IgD-negative memory B cell (primary cell): ENCODE measurements around the gene NALCN. TPM values are rescaled to one million over a fixed set of nuclear protein-coding genes. Genes with fewer than 3 reads are reported as not detected.

Experiments
- H3K27ac Mint-ChIP-seq, 3 donors: one replicate each; pipeline ENCODE4 v1.8.0; 2020 to 2022; ENCODE audit warnings: mild to moderate bottlenecking in 3 of 3, mixed read lengths in 3 of 3, moderate library complexity in 1 of 3
- H3K27me3 Mint-ChIP-seq: one replicate; pipeline ENCODE4 v1.8.0; 2021; ENCODE audit warnings: mixed read lengths
- H3K36me3 Mint-ChIP-seq: one replicate; pipeline ENCODE4 v1.8.0; 2020; ENCODE audit warnings: mild to moderate bottlenecking, mixed read lengths
- H3K4me1 Mint-ChIP-seq, 3 donors: one replicate each; pipeline ENCODE4 v1.8.0; 2020 to 2022; ENCODE audit warnings: mixed read lengths in 3 of 3, mild to moderate bottlenecking in 1 of 3
- H3K4me3 Mint-ChIP-seq, 4 donors: one replicate each; pipeline ENCODE4 v1.8.0; 2020 to 2022; ENCODE audit warnings: mild to moderate bottlenecking in 4 of 4, mixed read lengths in 4 of 4, moderate library complexity in 3 of 4
- H3K9me3 Mint-ChIP-seq, 3 donors: one replicate each; pipeline ENCODE4 v1.8.0; 2020 to 2021; ENCODE audit warnings: mixed read lengths in 3 of 3, mild to moderate bottlenecking in 1 of 3
- polyA plus RNA-seq: library from polyadenylated mRNA; unstranded; fragments of 300-500 nt; fragmentation: Illumina TruSeq; gene quantifications from one replicate; pipeline ENCODE4 v1.2.3, GENCODE V29; 2021

The NALCN gene
- polyA plus RNA-seq, 1 donor from 2014 or later, result not detected

GRCh38 chr13:101082441-101082840, 333.9 kb downstream of the NALCN start:
- Mint-ChIP-seq H3K27me3 (no peaks in the 10 kb centered on the region), H3K9me3 (peaks cover 0 to 6% (median 5%) of the 10 kb centered on the region in 3 donors)

GRCh38 chr13:101080616-101081015, 335.7 kb downstream of the NALCN start:
- no peak overlapping the region for H3K27ac Mint-ChIP-seq
- peaks cover 0 to 12% (median 5%) of the 10 kb centered on the region in 3 donors for H3K9me3 Mint-ChIP-seq
- H3K4me3 Mint-ChIP-seq, result no peak overlapping the region
- no peaks in the 10 kb centered on the region for H3K36me3 Mint-ChIP-seq
- H3K4me1 Mint-ChIP-seq, result no peaks in the 10 kb centered on the region
- H3K27me3 Mint-ChIP-seq, result no peaks in the 10 kb centered on the region

More at GRCh38 chr13:101082441-101082840, 333.9 kb downstream of the NALCN start:
- Mint-ChIP-seq H3K4me1 (no peaks in the 10 kb centered on the region), H3K27ac (no peak overlapping the region), H3K4me3 (no peak overlapping the region), H3K36me3 (no peaks in the 10 kb centered on the region)

- H3K4me1 Mint-ChIP-seq, result no peaks in the 10 kb centered on the region
- H3K9me3 Mint-ChIP-seq, result peaks cover 0 to 3% (median 0%) of the 10 kb centered on the region in 3 donors
- peaks cover 8% of the 10 kb centered on the region for H3K27me3 Mint-ChIP-seq
- no peaks in the 10 kb centered on the region for H3K36me3 Mint-ChIP-seq
- H3K4me3 Mint-ChIP-seq, result no peak overlapping the region
- H3K27ac Mint-ChIP-seq, result peak overlapping the region in 1 of 3 donors; percentile 39
These were observed 351.0 kb downstream of the NALCN start for GRCh38 chr13:101065329-101065728.

GRCh38 chr13:101059793-101060192, 356.5 kb downstream of the NALCN start:
- no peak overlapping the region for H3K4me3 Mint-ChIP-seq
- peaks cover 6% of the 10 kb centered on the region for H3K27me3 Mint-ChIP-seq
- no peaks in the 10 kb centered on the region for H3K9me3 Mint-ChIP-seq
- no peaks in the 10 kb centered on the region for H3K36me3 Mint-ChIP-seq
- H3K27ac Mint-ChIP-seq, result no peak overlapping the region
- H3K4me1 Mint-ChIP-seq, result no peaks in the 10 kb centered on the region

- Mint-ChIP-seq H3K9me3 (no peaks in the 10 kb centered on the region), H3K27ac (no peak overlapping the region), H3K36me3 (no peaks in the 10 kb centered on the region), H3K4me3 (no peak overlapping the region), H3K4me1 (no peaks in the 10 kb centered on the region), H3K27me3 (peaks cover 6% of the 10 kb centered on the region)
These were observed 357.5 kb downstream of the NALCN start for GRCh38 chr13:101058841-101059240.

GRCh38 chr13:101053301-101054093, 362.8 kb downstream of the NALCN start:
- H3K4me3 Mint-ChIP-seq, result no peak overlapping the region
- no peaks in the 10 kb centered on the region for H3K36me3 Mint-ChIP-seq
- H3K4me1 Mint-ChIP-seq, result no peaks in the 10 kb centered on the region
- no peak overlapping the region for H3K27ac Mint-ChIP-seq
- peaks cover 1% of the 10 kb centered on the region for H3K27me3 Mint-ChIP-seq
- H3K9me3 Mint-ChIP-seq, result no peaks in the 10 kb centered on the region

- no peaks in the 10 kb centered on the region for H3K27me3 Mint-ChIP-seq
- no peak overlapping the region for H3K4me3 Mint-ChIP-seq
- H3K36me3 Mint-ChIP-seq, result peaks cover 1% of the 10 kb centered on the region
- peaks cover 2 to 5% (median 2%) of the 10 kb centered on the region in 3 donors for H3K9me3 Mint-ChIP-seq
- H3K4me1 Mint-ChIP-seq, result no peaks in the 10 kb centered on the region
- H3K27ac Mint-ChIP-seq, result no peak overlapping the region
These were observed 367.0 kb downstream of the NALCN start for GRCh38 chr13:101049166-101049850.

- H3K9me3 Mint-ChIP-seq, result peaks cover 8 to 15% (median 10%) of the 10 kb centered on the region in 3 donors
- peaks cover 2% of the 10 kb centered on the region for H3K36me3 Mint-ChIP-seq
- H3K4me3 Mint-ChIP-seq, result no peak overlapping the region
- no peak overlapping the region for H3K27ac Mint-ChIP-seq
- H3K4me1 Mint-ChIP-seq, result peaks cover 0 to 2% (median 0%) of the 10 kb centered on the region in 3 donors
- H3K27me3 Mint-ChIP-seq, result peaks cover 5% of the 10 kb centered on the region
These were observed 379.8 kb downstream of the NALCN start for GRCh38 chr13:101036546-101036945.

- H3K36me3 Mint-ChIP-seq, result peaks cover 2% of the 10 kb centered on the region
- H3K4me1 Mint-ChIP-seq, result peaks cover 0 to 2% (median 0%) of the 10 kb centered on the region in 3 donors
- H3K9me3 Mint-ChIP-seq, result peaks cover 7 to 10% (median 7%) of the 10 kb centered on the region in 3 donors
- no peak overlapping the region for H3K27ac Mint-ChIP-seq
- H3K27me3 Mint-ChIP-seq, result peaks cover 5% of the 10 kb centered on the region
- no peak overlapping the region for H3K4me3 Mint-ChIP-seq
These were observed 381.1 kb downstream of the NALCN start for GRCh38 chr13:101035119-101035620.

- Mint-ChIP-seq H3K9me3 (peaks cover 0 to 2% (median 0%) of the 10 kb centered on the region in 3 donors), H3K27me3 (no peaks in the 10 kb centered on the region), H3K36me3 (no peaks in the 10 kb centered on the region), H3K27ac (no peak overlapping the region), H3K4me1 (no peaks in the 10 kb centered on the region), H3K4me3 (no peak overlapping the region)
These were observed 389.4 kb downstream of the NALCN start for GRCh38 chr13:101026736-101027398.

GRCh38 chr13:101026328-101026727, 390.0 kb downstream of the NALCN start:
- H3K9me3 Mint-ChIP-seq, result peaks cover 0 to 2% (median 0%) of the 10 kb centered on the region in 3 donors

GRCh38 chr13:101025925-101026324, 390.4 kb downstream of the NALCN start:
- H3K27me3 Mint-ChIP-seq, result no peaks in the 10 kb centered on the region
- no peak overlapping the region for H3K4me3 Mint-ChIP-seq
- H3K27ac Mint-ChIP-seq, result no peak overlapping the region
- peaks cover 0 to 1% (median 0%) of the 10 kb centered on the region in 3 donors for H3K9me3 Mint-ChIP-seq
- H3K36me3 Mint-ChIP-seq, result no peaks in the 10 kb centered on the region
- no peaks in the 10 kb centered on the region for H3K4me1 Mint-ChIP-seq

More at GRCh38 chr13:101026328-101026727, 390.0 kb downstream of the NALCN start:
- no peak overlapping the region for H3K27ac Mint-ChIP-seq
- no peaks in the 10 kb centered on the region for H3K4me1 Mint-ChIP-seq
- no peak overlapping the region for H3K4me3 Mint-ChIP-seq
- no peaks in the 10 kb centered on the region for H3K36me3 Mint-ChIP-seq
- H3K27me3 Mint-ChIP-seq, result no peaks in the 10 kb centered on the region

- no peaks in the 10 kb centered on the region for H3K9me3 Mint-ChIP-seq
- H3K4me1 Mint-ChIP-seq, result no peaks in the 10 kb centered on the region
These were observed 390.8 kb downstream of the NALCN start for GRCh38 chr13:101025519-101025918.

GRCh38 chr13:101019126-101019525, 397.2 kb downstream of the NALCN start:
- H3K27ac Mint-ChIP-seq, result no peak overlapping the region
- peaks cover 0 to 2% (median 0%) of the 10 kb centered on the region in 3 donors for H3K9me3 Mint-ChIP-seq
- H3K36me3 Mint-ChIP-seq, result no peaks in the 10 kb centered on the region
- no peaks in the 10 kb centered on the region for H3K4me1 Mint-ChIP-seq
- H3K4me3 Mint-ChIP-seq, result no peak overlapping the region
- no peaks in the 10 kb centered on the region for H3K27me3 Mint-ChIP-seq

More at GRCh38 chr13:101025519-101025918, 390.8 kb downstream of the NALCN start:
- no peak overlapping the region for H3K27ac Mint-ChIP-seq
- no peaks in the 10 kb centered on the region for H3K36me3 Mint-ChIP-seq
- H3K4me3 Mint-ChIP-seq, result no peak overlapping the region
- H3K27me3 Mint-ChIP-seq, result no peaks in the 10 kb centered on the region

GRCh38 chr13:101018720-101019119, 397.6 kb downstream of the NALCN start:
- no peak overlapping the region for H3K4me3 Mint-ChIP-seq
- no peaks in the 10 kb centered on the region for H3K4me1 Mint-ChIP-seq
- no peaks in the 10 kb centered on the region for H3K36me3 Mint-ChIP-seq
- H3K27ac Mint-ChIP-seq, result no peak overlapping the region
- no peaks in the 10 kb centered on the region for H3K27me3 Mint-ChIP-seq
- H3K9me3 Mint-ChIP-seq, result peaks cover 0 to 2% (median 0%) of the 10 kb centered on the region in 3 donors
